Activated CD4-positive, alpha-beta memory T cell treated with anti-CD3 and anti-CD28 coated beads, Interleukin-2, amount 10 ng/mL, durations not matched to agents 7 days and 5 days (primary cell): Measurements from ENCODE around the gene INSM1. TPM values are rescaled to one million over a fixed set of nuclear protein-coding genes. Genes with fewer than 3 reads are reported as not detected.

Experiments
- CTCF ChIA-PET: fragments of 350-600 bp; sonication (Branson Sonifier 250); formaldehyde crosslinking; loops from one replicate; lab custom pipeline; 2021; ENCODE audit warnings: antibody characterized with exemption, inconsistent platforms; lab: Charles Lee
- POLR2A ChIA-PET: fragments of 350-600 bp; sonication (Branson Sonifier 250); formaldehyde crosslinking; loops from one replicate; lab custom pipeline; 2021; ENCODE audit warnings: antibody characterized with exemption; lab: Charles Lee
- DNase-seq: peaks from one replicate; pipeline ENCODE4 v3.0.0-alpha.2; 2020
- H3K27ac Mint-ChIP-seq: one replicate; pipeline ENCODE4 v1.8.0; 2021; ENCODE audit warnings: mild to moderate bottlenecking, mixed read lengths
- H3K27me3 Mint-ChIP-seq: one replicate; pipeline ENCODE4 v1.8.0; 2021; ENCODE audit warnings: mixed read lengths
- H3K36me3 Mint-ChIP-seq: one replicate; pipeline ENCODE4 v1.8.0; 2021; ENCODE audit warnings: low read depth, mixed read lengths
- H3K4me1 Mint-ChIP-seq: one replicate; pipeline ENCODE4 v1.8.0; 2021; ENCODE audit warnings: mixed read lengths
- H3K4me3 Mint-ChIP-seq: one replicate; pipeline ENCODE4 v1.8.0; 2021; ENCODE audit warnings: mild to moderate bottlenecking, mixed read lengths
- H3K9me3 Mint-ChIP-seq: one replicate; pipeline ENCODE4 v1.8.0; 2021; ENCODE audit warnings: mixed read lengths
- total RNA-seq, 2 experiments: library from RNA; stranded (reverse); gene quantifications; one replicate each; pipeline ENCODE4 v1.2.3, GENCODE V29; 2021

The INSM1 gene
- total RNA-seq, 2 experiments from 2014 or later: not detected

DNA sequence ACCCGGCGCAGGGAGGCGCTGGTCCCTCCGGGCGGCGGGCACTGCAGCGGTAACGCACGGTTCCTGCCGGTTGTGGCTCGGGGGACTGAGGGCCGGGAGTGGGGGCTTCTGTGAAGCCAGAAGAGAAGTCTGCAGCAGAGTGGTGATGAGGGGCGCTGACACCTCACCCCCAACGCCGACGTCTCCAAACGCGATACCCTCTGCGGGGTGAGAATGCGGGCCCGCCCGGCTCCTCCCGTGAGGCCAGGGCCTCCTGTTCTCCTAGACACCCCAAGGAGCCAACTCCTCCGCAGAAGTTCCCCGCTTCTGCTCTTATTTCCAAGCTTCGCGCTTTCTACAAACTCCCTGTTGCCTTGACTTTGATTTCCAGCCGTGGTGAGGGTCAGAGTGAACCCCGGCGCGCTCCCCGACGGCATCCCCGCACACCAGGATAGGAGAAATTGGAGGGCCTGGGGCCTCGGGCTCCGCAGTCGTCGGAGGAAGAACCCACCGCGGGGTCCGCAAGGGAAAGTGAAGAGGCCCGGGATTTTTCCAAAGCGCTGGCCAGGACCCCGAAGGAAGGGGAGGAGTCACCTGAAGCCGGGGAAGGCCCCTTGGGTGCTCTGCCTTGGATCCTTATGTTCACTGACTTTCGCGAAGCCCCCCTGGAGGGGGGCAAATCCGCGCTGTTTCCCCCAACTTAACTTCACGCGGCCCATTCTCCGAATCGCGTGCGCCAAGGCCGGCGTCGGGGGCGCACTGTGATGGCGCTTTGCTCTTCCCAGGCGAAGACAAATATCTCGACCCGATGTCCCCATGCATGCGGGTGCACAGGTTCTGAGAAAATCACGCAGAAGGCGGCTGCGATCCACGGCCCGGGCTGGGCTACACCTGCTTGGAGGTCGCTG is 3.1 kb upstream of the INSM1 start:
- peaks cover 65% of the 10 kb centered on the region for H3K27me3 Mint-ChIP-seq
- DNase-seq: no peak
- no peak overlapping the region for H3K27ac Mint-ChIP-seq

DNA sequence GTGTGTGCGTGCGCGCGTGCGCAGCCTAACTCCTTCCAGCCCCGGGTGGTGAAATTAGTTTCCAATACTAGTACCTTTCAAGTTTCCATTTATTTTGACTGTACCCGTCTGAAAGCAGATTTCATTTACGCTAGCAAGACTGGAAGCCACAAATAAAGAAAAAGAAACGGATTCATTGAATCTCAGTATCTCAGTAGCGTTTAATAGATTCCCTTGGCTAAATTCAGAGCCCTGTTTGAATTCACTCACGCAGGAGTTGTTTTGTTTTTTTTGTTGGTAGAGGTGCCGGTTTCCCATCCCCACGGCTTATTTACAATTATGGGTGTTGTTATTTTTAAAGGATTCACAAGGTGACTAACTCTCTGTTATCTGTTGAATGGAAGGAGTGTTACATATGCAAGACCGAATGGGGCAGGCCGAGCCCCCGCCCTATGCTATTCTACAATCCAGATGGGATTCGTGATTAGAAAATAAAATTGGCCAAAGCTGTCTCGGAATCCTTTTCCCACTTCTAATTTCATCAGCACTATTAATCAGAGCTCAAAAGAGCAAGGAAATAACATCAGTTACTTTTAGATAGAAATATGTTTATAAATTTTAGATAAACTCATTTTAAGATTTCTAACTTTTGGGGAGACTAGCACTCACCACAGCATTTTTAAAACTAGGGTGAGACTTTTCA is 2.3 kb upstream of the INSM1 start:
- Mint-ChIP-seq H3K4me1 (peaks cover 10% of the 10 kb centered on the region), H3K27me3 (peaks cover 67% of the 10 kb centered on the region), H3K27ac (no peak overlapping the region), H3K9me3 (no peaks in the 10 kb centered on the region), H3K36me3 (peaks cover 2% of the 10 kb centered on the region), H3K4me3 (no peak overlapping the region)
- DNase-seq: no peak
- POLR2A ChIA-PET: no interaction called here
- CTCF ChIA-PET: no interaction called here

More for the DNA sequence above, 3.1 kb upstream of the INSM1 start:
- no peaks in the 10 kb centered on the region for H3K9me3 Mint-ChIP-seq
- peaks cover under 1% of the 10 kb centered on the region for H3K36me3 Mint-ChIP-seq
- POLR2A ChIA-PET: no interaction called here
- no peak overlapping the region for H3K4me3 Mint-ChIP-seq
- CTCF ChIA-PET: no interaction called here
- H3K4me1 Mint-ChIP-seq: peaks cover 10% of the 10 kb centered on the region

DNA sequence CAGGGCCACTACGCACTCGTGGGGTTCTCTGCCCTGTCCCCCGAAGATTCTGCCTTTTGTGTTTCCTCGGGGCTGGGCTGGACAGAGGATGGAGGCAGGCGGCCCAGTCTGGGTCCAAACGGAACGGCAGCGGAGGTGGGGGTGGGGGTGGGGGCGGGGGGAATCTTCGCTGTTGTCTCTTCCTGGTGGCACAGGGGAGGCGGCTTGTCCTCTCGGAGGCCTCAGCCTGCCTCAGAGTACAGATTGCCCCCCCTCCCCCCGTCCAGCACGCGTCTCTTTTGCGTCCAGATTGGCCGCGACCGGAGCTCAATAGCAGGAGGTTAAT is 1.4 kb upstream of the INSM1 start:
- CTCF ChIA-PET: no interaction called here
- H3K27ac Mint-ChIP-seq: no peak overlapping the region
- peaks cover 8% of the 10 kb centered on the region for H3K4me1 Mint-ChIP-seq
- no peaks in the 10 kb centered on the region for H3K9me3 Mint-ChIP-seq
- no peak for DNase-seq
- POLR2A ChIA-PET: no interaction called here
- peaks cover 2% of the 10 kb centered on the region for H3K36me3 Mint-ChIP-seq
- no peak overlapping the region for H3K4me3 Mint-ChIP-seq
- H3K27me3 Mint-ChIP-seq: peaks cover 65% of the 10 kb centered on the region

DNA sequence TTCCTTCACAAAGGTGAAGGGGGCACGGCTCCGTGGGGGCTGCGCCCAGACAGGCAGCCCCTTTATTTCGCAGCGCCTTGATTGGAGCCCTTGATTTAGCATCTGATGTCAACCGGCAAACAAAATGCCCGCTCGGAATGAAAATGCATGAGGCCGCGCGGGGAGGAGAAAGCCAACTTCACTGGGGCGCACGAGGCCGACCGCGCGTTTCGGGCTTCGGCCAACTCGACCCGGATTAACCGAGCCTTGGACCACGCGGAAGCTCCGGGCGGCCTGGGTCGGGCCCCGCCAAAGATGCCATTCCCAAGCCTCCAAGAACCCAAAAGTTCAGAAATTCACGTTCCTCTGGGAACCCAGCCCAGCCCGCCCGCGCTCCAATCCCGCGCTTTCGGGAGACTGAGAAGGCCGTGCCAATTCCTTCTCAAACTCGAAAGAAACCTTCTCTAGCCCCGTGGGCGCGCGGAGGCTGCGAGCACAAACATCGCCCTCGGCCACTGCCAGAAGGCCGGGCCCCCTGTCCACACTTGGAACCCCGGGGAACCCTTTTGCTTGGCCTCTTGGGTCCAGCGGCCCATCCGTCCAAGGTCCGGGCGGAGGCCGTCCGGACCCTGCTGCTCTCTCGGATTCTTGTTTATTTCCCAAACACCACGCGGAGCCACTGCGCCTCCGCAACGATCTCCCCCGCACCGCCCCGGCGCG is 879 bp upstream of the INSM1 start:
- DNase-seq: no peak
- Mint-ChIP-seq H3K4me3 (no peak overlapping the region), H3K27me3 (peaks cover 66% of the 10 kb centered on the region), H3K27ac (no peak overlapping the region), H3K36me3 (peaks cover 2% of the 10 kb centered on the region), H3K4me1 (peaks cover 8% of the 10 kb centered on the region), H3K9me3 (no peaks in the 10 kb centered on the region)
- POLR2A ChIA-PET: no interaction called here
- CTCF ChIA-PET: no interaction called here

DNA sequence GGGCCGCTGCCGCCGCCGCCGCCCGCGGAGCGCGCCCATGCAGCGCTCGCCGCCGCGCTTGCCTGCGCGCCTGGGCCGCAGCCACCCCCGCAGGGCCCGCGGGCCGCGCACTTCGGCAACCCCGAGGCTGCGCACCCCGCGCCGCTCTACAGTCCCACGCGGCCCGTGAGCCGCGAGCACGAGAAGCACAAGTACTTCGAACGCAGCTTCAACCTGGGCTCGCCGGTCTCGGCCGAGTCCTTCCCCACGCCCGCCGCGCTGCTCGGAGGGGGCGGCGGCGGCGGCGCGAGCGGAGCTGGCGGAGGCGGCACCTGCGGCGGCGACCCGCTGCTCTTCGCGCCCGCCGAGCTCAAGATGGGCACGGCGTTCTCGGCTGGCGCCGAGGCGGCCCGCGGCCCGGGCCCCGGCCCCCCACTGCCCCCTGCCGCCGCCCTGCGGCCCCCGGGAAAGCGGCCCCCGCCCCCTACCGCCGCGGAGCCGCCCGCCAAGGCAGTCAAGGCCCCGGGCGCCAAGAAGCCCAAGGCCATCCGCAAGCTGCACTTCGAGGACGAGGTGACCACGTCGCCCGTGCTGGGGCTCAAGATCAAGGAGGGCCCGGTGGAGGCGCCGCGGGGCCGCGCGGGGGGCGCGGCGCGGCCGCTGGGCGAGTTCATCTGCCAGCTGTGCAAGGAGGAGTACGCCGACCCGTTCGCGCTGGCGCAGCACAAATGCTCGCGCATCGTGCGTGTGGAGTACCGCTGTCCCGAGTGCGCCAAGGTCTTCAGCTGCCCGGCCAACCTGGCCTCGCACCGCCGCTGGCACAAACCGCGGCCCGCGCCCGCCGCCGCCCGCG is 730 bp downstream of the INSM1 start:
- no peak overlapping the region for H3K4me3 Mint-ChIP-seq
- CTCF ChIA-PET: no interaction called here
- no peak for DNase-seq
- H3K9me3 Mint-ChIP-seq: no peaks in the 10 kb centered on the region
- peaks cover 67% of the 10 kb centered on the region for H3K27me3 Mint-ChIP-seq
- H3K36me3 Mint-ChIP-seq: peaks cover 2% of the 10 kb centered on the region
- POLR2A ChIA-PET: no interaction called here
- no peak overlapping the region for H3K27ac Mint-ChIP-seq
- H3K4me1 Mint-ChIP-seq: peaks cover 8% of the 10 kb centered on the region

DNA sequence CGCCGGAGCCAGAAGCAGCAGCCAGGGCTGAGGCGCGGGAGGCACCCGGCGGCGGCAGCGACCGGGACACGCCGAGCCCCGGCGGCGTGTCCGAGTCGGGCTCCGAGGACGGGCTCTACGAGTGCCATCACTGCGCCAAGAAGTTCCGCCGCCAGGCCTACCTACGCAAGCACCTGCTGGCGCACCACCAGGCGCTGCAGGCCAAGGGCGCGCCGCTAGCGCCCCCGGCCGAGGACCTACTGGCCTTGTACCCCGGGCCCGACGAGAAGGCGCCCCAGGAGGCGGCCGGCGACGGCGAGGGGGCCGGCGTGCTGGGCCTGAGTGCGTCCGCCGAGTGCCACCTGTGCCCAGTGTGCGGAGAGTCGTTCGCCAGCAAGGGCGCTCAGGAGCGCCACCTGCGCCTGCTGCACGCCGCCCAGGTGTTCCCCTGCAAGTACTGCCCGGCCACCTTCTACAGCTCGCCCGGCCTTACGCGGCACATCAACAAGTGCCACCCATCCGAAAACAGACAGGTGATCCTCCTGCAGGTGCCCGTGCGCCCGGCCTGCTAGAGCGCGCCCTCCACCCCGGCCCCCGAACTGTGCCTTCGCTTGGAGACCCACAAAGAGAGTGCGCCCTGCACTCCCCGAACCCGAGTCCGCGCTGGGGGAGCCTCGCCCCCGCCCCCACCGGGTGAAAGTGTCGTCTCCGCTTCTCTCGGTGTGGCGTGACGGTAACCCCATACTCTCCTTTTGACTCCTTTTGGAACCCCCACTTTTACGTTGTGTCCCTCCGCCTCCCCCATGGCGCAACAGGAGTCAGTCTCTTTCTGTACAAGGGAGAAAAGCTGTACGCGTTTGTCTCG is 1.6 kb downstream of the INSM1 start:
- ChIA-PET CTCF (interaction anchor here (0.6 kb wide), 2 partner anchors 385 to 449 kb away, joined by 3 read pairs; no protein-coding TSS in a partner anchor), POLR2A (no interaction called here)
- Mint-ChIP-seq H3K27ac (no peak overlapping the region), H3K4me3 (peak overlapping the region; percentile 24), H3K9me3 (no peaks in the 10 kb centered on the region), H3K4me1 (peaks cover 8% of the 10 kb centered on the region), H3K27me3 (peaks cover 68% of the 10 kb centered on the region), H3K36me3 (peaks cover 2% of the 10 kb centered on the region)
- no peak for DNase-seq

DNA sequence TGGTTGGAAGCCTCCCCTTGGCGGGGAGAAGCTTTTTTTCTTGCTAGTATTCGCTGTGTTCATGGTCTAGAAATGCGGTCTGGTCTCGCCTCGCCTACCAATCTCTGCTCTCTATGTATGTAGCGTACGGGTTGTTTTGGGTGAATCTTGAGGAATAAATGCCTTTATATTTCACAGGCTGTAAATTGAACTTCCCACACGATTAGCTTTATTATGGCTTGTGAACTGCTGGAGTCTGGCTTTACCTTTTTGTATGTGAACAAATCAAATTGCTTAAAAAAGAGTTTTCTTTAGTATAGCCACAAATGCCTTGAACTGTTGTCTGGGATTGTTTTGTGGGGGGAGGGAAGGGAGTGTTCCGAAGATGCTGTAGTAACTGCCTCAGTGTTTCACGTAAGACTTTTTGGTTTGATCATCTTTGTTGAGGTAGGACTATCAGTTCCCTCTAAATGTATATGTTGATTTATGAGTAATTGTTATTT is 2.2 kb downstream of the INSM1 start:
- Mint-ChIP-seq H3K4me1 (peaks cover 8% of the 10 kb centered on the region), H3K4me3 (peak overlapping the region; percentile 24), H3K27me3 (peaks cover 69% of the 10 kb centered on the region), H3K27ac (no peak overlapping the region), H3K36me3 (peaks cover 2% of the 10 kb centered on the region), H3K9me3 (no peaks in the 10 kb centered on the region)
- ChIA-PET POLR2A (no interaction called here), CTCF (interaction anchor here (0.6 kb wide), 2 partner anchors 385 to 448 kb away, joined by 3 read pairs; no protein-coding TSS in a partner anchor)
- no peak for DNase-seq

DNA sequence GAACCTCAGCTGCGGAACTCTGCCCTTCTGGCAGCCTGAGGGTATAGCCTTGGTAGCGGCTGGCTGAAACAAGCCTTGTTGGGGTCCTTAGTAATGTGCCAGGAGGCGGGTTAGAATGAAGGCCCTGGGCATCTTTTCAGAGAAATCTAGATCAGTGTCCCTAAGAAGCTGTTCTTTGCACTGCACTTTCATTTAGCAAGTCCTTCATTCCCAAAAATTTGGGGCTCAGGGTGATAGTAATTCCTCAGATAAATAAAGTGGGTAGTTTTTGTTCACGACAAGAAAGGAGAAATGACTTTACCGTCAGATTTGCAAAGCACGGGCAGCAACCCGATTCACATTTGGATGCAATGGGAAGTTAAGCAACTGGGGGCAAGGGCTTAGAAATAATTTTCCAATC is 3.2 kb downstream of the INSM1 start:
- peaks cover 8% of the 10 kb centered on the region for H3K4me1 Mint-ChIP-seq
- no peak overlapping the region for H3K27ac Mint-ChIP-seq
- H3K9me3 Mint-ChIP-seq: no peaks in the 10 kb centered on the region
- ChIA-PET POLR2A (no interaction called here), CTCF (interaction anchor here (1.0 to 1.4 kb wide), 2 partner anchors 81 to 197 kb away, joined by 3 to 4 read pairs; no protein-coding TSS in a partner anchor)
- H3K27me3 Mint-ChIP-seq: peaks cover 67% of the 10 kb centered on the region
- DNase-seq: no peak
- no peak overlapping the region for H3K4me3 Mint-ChIP-seq
- peaks cover 2% of the 10 kb centered on the region for H3K36me3 Mint-ChIP-seq

DNA sequence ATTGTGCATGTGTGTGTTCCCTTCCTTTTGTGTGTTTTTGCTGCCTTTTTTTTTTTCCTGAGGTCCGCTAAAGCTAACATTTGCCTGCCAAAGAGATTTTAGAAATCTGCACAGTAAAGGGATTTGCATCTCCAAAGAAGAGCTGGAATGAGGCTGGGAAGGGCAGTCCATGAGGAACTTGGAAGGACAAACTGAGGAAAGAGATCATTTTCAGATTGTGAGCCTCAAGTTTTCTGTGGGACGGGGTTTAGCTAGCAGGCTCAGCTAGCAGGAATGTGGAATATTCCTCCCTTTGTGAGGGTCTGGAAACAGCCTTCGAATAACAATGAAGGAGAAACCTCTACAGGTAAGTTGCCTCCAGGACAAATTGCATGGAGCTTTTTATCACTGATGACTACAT is 3.8 kb downstream of the INSM1 start:
- Mint-ChIP-seq H3K4me3 (no peak overlapping the region), H3K4me1 (peaks cover 7% of the 10 kb centered on the region), H3K27me3 (peaks cover 66% of the 10 kb centered on the region), H3K9me3 (no peaks in the 10 kb centered on the region), H3K36me3 (peaks cover 2% of the 10 kb centered on the region), H3K27ac (no peak overlapping the region)
- no peak for DNase-seq
- POLR2A ChIA-PET: no interaction called here
- CTCF ChIA-PET: interaction anchor here (1.0 to 1.4 kb wide), 2 partner anchors 80 to 197 kb away, joined by 3 to 4 read pairs; no protein-coding TSS in a partner anchor

DNA sequence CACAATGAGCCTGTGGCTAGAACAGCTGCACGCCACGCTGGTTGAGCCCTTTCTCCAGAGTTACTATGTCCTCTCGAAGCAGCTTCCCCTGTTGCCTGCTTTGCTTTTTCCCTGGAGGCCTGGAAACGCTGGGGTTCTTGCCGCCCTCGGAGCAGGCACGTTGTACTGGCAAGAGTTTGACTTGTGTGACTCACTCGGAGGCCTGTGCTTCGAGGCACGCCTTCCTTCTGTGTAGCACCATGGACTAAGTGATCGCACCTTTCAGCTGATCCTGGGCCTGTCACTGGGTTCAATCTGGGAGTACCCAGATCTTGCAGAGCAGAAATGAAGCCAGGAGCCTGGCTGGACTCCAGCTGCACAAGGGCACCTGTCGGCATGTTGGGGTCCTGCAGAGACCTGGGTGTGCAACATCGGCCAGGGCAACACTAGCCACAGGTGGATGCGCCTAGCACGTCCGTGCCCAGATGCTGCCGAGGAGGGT is 5.2 kb downstream of the INSM1 start:
- H3K27ac Mint-ChIP-seq: no peak overlapping the region
- ChIA-PET CTCF (no interaction called here), POLR2A (no interaction called here)
- peaks cover 58% of the 10 kb centered on the region for H3K27me3 Mint-ChIP-seq
- H3K36me3 Mint-ChIP-seq: peaks cover 2% of the 10 kb centered on the region
- no peak overlapping the region for H3K4me3 Mint-ChIP-seq
- peaks cover 5% of the 10 kb centered on the region for H3K4me1 Mint-ChIP-seq
- no peaks in the 10 kb centered on the region for H3K9me3 Mint-ChIP-seq
- DNase-seq: no peak

DNA sequence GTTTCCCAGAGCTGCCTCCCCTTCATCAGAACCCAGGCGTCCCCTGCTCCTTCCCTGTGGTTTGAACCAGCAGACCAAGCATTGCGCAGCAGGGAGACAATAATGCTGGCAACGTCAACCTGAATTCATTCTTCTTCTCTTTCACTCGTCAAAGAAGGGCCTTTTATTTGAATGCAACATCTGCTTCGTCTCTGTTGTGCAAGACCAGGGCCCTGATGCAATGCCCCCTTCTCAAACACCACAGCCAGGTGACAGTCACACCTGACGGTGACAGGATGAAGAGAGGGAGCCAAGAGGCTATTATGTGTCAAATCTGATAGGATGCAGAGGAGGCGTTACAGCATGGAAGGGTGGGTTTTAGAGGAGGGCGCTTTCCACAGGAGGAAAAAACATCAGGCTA is 8.0 kb downstream of the INSM1 start:
- Mint-ChIP-seq H3K9me3 (peaks cover 2% of the 10 kb centered on the region), H3K4me1 (no peaks in the 10 kb centered on the region), H3K36me3 (no peaks in the 10 kb centered on the region), H3K27me3 (peaks cover 49% of the 10 kb centered on the region), H3K27ac (no peak overlapping the region), H3K4me3 (no peak overlapping the region)
- ChIA-PET POLR2A (no interaction called here), CTCF (no interaction called here)
- DNase-seq: no peak
